DOHH2 (cell line): ENCODE measurements around the gene ITGA4.
A peak's percentile ranks its signal among the peaks of the same experiment; 100 is the strongest.

Experiments
- H3F3A ChIP-seq: fragments of 200-600 bp; sonication (generic), shearing (Covaris generic); 2 replicates; pipeline ENCODE4 v1.6.0; 2016; ENCODE audit warnings: antibody characterized with exemption, mild to moderate bottlenecking; ENCODE audit not compliant: control insufficient read depth, insufficient read depth
- H3K27ac ChIP-seq: fragments of 200-600 bp; sonication (generic); 2 replicates; pipeline ENCODE4 v1.5.1; 2014; ENCODE audit warnings: low read depth, mild to moderate bottlenecking, low read length, moderate library complexity
- H3K27me3 ChIP-seq: fragments of 200-600 bp; sonication (generic); 2 replicates; pipeline ENCODE4 v1.6.1; 2014; ENCODE audit warnings: mild to moderate bottlenecking, low read length, mixed read lengths; ENCODE audit not compliant: control insufficient read depth
- H3K36me3 ChIP-seq: fragments of 200-600 bp; sonication (generic); 2 replicates; pipeline ENCODE4 v1.6.1; 2014; ENCODE audit warnings: mild to moderate bottlenecking, low read length, moderate library complexity, mixed read lengths; ENCODE audit not compliant: control insufficient read depth
- H3K4me1 ChIP-seq: fragments of 200-600 bp; sonication (generic); 2 replicates; pipeline ENCODE4 v1.6.1; 2014; ENCODE audit warnings: mild to moderate bottlenecking, low read length, mixed read lengths; ENCODE audit not compliant: control insufficient read depth
- H3K4me2 ChIP-seq: fragments of 200-600 bp; sonication (generic); 2 replicates; pipeline ENCODE4 v1.6.0; 2014; ENCODE audit warnings: mild to moderate bottlenecking, low read length, moderate library complexity
- H3K4me3 ChIP-seq: fragments of 200-600 bp; sonication (generic); 2 replicates; pipeline ENCODE4 v1.5.1; 2014; ENCODE audit warnings: mild to moderate bottlenecking, low read length, mixed read lengths
- H3K79me2 ChIP-seq: fragments of 200-600 bp; sonication (generic); 2 replicates; pipeline ENCODE4 v1.6.1; 2014; ENCODE audit warnings: mild to moderate bottlenecking, low read length, mixed read lengths; ENCODE audit not compliant: control insufficient read depth
- H3K9me2 ChIP-seq: fragments of 200-600 bp; sonication (generic); replicated peaks from 2 replicates; pipeline ENCODE4 v1.6.1; 2014; ENCODE audit warnings: mild to moderate bottlenecking, low read length, mixed read lengths; ENCODE audit not compliant: control insufficient read depth
- H3K9me3 ChIP-seq: fragments of 200-600 bp; sonication (generic); 2 replicates; pipeline ENCODE4 v1.6.1; 2014; ENCODE audit warnings: antibody characterized with exemption, low read length, mixed read lengths; ENCODE audit not compliant: control insufficient read depth, insufficient read depth
- H4K20me1 ChIP-seq: fragments of 200-600 bp; sonication (generic); 2 replicates; pipeline ENCODE4 v1.6.0; 2014; ENCODE audit warnings: low read depth, mild to moderate bottlenecking, antibody characterized with exemption, low read length, moderate library complexity; ENCODE audit not compliant: control insufficient read depth, insufficient read depth
- CTCF ChIP-seq: fragments of 200-600 bp; sonication (generic); IDR thresholded peaks from one replicate; pipeline ENCODE4 v1.5.1; 2014; ENCODE audit warnings: antibody characterized with exemption, mild to moderate bottlenecking, low read depth, low read length; ENCODE audit not compliant: poor library complexity, severe bottlenecking
- EZH2phosphoT487 ChIP-seq: fragments of 200-600 bp; sonication (generic); IDR thresholded peaks from 2 replicates; pipeline ENCODE4 v1.6.1; 2017; ENCODE audit warnings: borderline replicate concordance, mild to moderate bottlenecking, antibody characterized with exemption, low read length, moderate library complexity, mixed read lengths

The ITGA4 gene

GRCh38 chr2:181458871-181459270, 1.7 kb downstream of the ITGA4 start:
- peaks cover 64% of the 10 kb centered on the region for H3K79me2 ChIP-seq
- peaks cover 59% of the 10 kb centered on the region for H3K4me1 ChIP-seq
- H3K9me2 ChIP-seq = no peaks in the 10 kb centered on the region
- peak overlapping the region; percentile 97 for H3K4me2 ChIP-seq
- peak overlapping the region; percentile 95 for H3K4me3 ChIP-seq
- no peaks in the 10 kb centered on the region for H3K27me3 ChIP-seq
- H3K27ac ChIP-seq = peak overlapping the region; percentile 99
- H3K9me3 ChIP-seq = no peaks in the 10 kb centered on the region
- TF ChIP-seq EZH2phosphoT487 (no peak), CTCF (no peak)
- H3K36me3 ChIP-seq = peaks cover 57% of the 10 kb centered on the region
- peaks cover 3% of the 10 kb centered on the region for H3F3A ChIP-seq
- H4K20me1 ChIP-seq = no peaks in the 10 kb centered on the region

GRCh38 chr2:181459621-181460021, 2.4 kb downstream of the ITGA4 start:
- Histone ChIP-seq H3K9me2 (no peaks in the 10 kb centered on the region), H3K4me2 (peak overlapping the region; percentile 97), H3K27ac (no peak overlapping the region), H3K36me3 (peaks cover 64% of the 10 kb centered on the region), H3K4me1 (peaks cover 58% of the 10 kb centered on the region), H3K9me3 (no peaks in the 10 kb centered on the region), H3K79me2 (peaks cover 71% of the 10 kb centered on the region), H4K20me1 (no peaks in the 10 kb centered on the region), H3K4me3 (peak overlapping the region; percentile 95), H3K27me3 (no peaks in the 10 kb centered on the region), H3F3A (peaks cover 3% of the 10 kb centered on the region)
- no peak for TF ChIP-seq EZH2phosphoT487
- no peak for TF ChIP-seq CTCF

- H3K27me3 ChIP-seq = no peaks in the 10 kb centered on the region
- H3K4me2 ChIP-seq = peak overlapping the region; percentile 97
- no peaks in the 10 kb centered on the region for H3K9me2 ChIP-seq
- H4K20me1 ChIP-seq = no peaks in the 10 kb centered on the region
- H3K27ac ChIP-seq = no peak overlapping the region
- peaks cover 86% of the 10 kb centered on the region for H3K79me2 ChIP-seq
- peak overlapping the region; percentile 95; the same call in 1 of the 2 replicates for H3K4me3 ChIP-seq
- TF ChIP-seq CTCF = no peak
- no peak for TF ChIP-seq EZH2phosphoT487
- H3K9me3 ChIP-seq = no peaks in the 10 kb centered on the region
- H3K36me3 ChIP-seq = peaks cover 64% of the 10 kb centered on the region
- H3F3A ChIP-seq = peaks cover 16% of the 10 kb centered on the region
- peaks cover 41% of the 10 kb centered on the region for H3K4me1 ChIP-seq
These were observed 4.1 kb downstream of the ITGA4 start for GRCh38 chr2:181461056-181461997.
